GM18526 (cell line): ENCODE results near the gene KLHL22.

Experiments
- POLR2A ChIP-seq: IDR thresholded peaks from 3 replicates; pipeline ENCODE4 v1.6.1; 2011; ENCODE audit not compliant: insufficient read length; ENCODE audit errors: extremely low read depth

Gene KLHL22

GRCh38 chr22:20433191-20433590, 62.4 kb downstream of the KLHL22 start:
- TF ChIP-seq POLR2A = no peak

GRCh38 chr22:20432244-20432686, 63.3 kb downstream of the KLHL22 start:
- TF ChIP-seq POLR2A = no peak

GRCh38 chr22:20431511-20432192, 63.9 kb downstream of the KLHL22 start:
- no peak for TF ChIP-seq POLR2A

- no peak for TF ChIP-seq POLR2A
These were observed 64.7 kb downstream of the KLHL22 start for GRCh38 chr22:20430720-20431510.

- no peak for TF ChIP-seq POLR2A
These were observed 65.4 kb downstream of the KLHL22 start for GRCh38 chr22:20430101-20430719.

- no peak for TF ChIP-seq POLR2A
These were observed 66.1 kb downstream of the KLHL22 start for GRCh38 chr22:20429254-20430100.

GRCh38 chr22:20428496-20429253, 66.9 kb downstream of the KLHL22 start:
- no peak for TF ChIP-seq POLR2A

GRCh38 chr22:20427945-20428417, 67.6 kb downstream of the KLHL22 start:
- no peak for TF ChIP-seq POLR2A

- no peak for TF ChIP-seq POLR2A
These were observed 68.3 kb downstream of the KLHL22 start for GRCh38 chr22:20427104-20427944.

GRCh38 chr22:20426259-20426615, 69.4 kb downstream of the KLHL22 start:
- TF ChIP-seq POLR2A = no peak

- no peak for TF ChIP-seq POLR2A
These were observed 69.9 kb downstream of the KLHL22 start for GRCh38 chr22:20425566-20426258.

GRCh38 chr22:20424932-20425565, 70.5 kb downstream of the KLHL22 start:
- TF ChIP-seq POLR2A = no peak
